Mucosa of descending colon (tissue), 3 donors: ENCODE measurements around the gene TRERF1. TPM values are rescaled to one million over a fixed set of nuclear protein-coding genes. Genes with fewer than 3 reads are reported as not detected.

ENCODE experiments used
- ATAC-seq: fragments of 200-7000 bp; cut with Tn5 transposase; one replicate; pipeline ENCODE4 v1.9.1; 2020; ENCODE audit warnings: mild to moderate bottlenecking, moderate library complexity
- DNase-seq, 3 donors: peaks; one replicate each; pipeline ENCODE4 v3.0.0-alpha.2; 2020
- H3K36me3 ChIP-seq: fragments of 200-600 bp; one replicate; pipeline ENCODE4 v1.8.0; 2021; ENCODE audit warnings: low read depth, mild to moderate bottlenecking
- H3K4me1 ChIP-seq: fragments of 200-600 bp; one replicate; pipeline ENCODE4 v1.8.0; 2021; ENCODE audit warnings: low read depth, mild to moderate bottlenecking
- H3K4me3 ChIP-seq: fragments of 200-600 bp; one replicate; pipeline ENCODE4 v1.8.0; 2021; ENCODE audit warnings: mild to moderate bottlenecking
- H3K9me3 ChIP-seq: fragments of 200-600 bp; one replicate; pipeline ENCODE4 v1.8.0; 2021; ENCODE audit warnings: mild to moderate bottlenecking
- intact Hi-C, 2 donors: fragments of 100-400 bp; cut with DNase I in 1 of 2; cut with micrococcal nuclease in 1 of 2; formaldehyde crosslinking; loops; one replicate each; pipeline versions ENCODE4 v1.11.0 to v1.11.1; 2022; cut with DNase I, micrococcal nuclease
- total RNA-seq, 3 donors: library from RNA; stranded (reverse); fragmentation: NEBNext Ultra II Directional in 2 of 3; extraction: Animal tissue kit (Norgen Biotek cat#: 25700) in 2 of 3; gene quantifications; one replicate each; pipeline versions ENCODE4 v1.2.1 to v1.2.4, GENCODE V29; 2021 to 2023
- TF ChIP-seq, protein P1 (sequence below): fragments of 200-600 bp; IDR thresholded peaks from one replicate; pipeline ENCODE4 v1.8.0; 2022; ENCODE audit warnings: antibody characterized with exemption, mild to moderate bottlenecking
- donor health status: DM: no; HTN: no; CAD: no; lungs with moderate emphysema.
- donor health status: DM: no; HTN: no; CAD: no.
- donor health status: DM: no; HTN: yes; CAD: no.

The TRERF1 gene
- total RNA-seq, 3 donors from 2014 or later = 2.8 to 11.2 (median 3.8) TPM

DNA sequence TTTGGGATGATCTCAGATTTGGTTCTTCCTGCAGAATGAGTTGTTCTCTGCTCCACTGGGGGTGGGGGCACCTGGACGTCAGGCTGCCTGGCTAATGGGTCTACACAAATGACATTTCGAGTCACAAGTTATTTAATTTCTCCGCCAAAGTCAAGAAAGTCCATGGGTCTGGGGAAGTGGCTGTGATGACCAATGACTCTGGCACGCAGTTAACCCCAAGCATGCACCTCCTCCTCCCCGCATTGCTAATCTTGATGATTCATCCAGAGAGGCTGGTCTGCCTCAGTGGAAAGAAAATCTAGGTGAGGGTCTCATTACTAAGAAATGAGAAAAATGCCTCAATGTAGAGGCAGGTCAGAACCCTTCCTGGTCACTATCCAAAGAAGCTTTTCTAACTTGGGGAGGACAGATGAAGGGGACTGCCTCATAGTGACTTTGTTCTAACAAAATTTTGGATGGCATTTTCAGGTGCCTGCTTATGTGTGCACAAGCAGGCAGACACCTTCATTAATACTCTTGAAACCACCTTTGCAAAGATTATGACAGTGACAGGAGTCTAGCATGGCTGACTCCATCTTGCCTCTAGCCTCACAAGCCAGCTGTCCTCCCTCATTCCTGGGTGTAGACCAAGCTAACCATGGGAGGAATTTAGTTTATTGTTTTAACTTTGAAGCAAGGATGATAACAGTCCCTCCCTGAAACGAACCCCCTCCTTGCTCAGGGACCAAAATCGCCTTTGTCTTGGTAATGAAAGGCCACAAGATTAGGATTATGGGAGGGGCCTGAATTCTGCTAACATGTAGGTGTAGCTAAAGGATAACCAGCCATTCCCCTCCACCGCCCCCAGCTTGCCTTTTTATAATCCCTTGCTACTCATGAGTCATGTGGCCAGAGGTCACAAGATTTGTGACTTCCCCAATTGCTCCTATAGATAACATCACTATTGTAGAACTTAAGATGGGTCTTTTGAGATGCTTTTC, 135.4 kb downstream of the TRERF1 start:
- peak; percentile 73 for ATAC-seq
- TF ChIP-seq, protein P1, sequence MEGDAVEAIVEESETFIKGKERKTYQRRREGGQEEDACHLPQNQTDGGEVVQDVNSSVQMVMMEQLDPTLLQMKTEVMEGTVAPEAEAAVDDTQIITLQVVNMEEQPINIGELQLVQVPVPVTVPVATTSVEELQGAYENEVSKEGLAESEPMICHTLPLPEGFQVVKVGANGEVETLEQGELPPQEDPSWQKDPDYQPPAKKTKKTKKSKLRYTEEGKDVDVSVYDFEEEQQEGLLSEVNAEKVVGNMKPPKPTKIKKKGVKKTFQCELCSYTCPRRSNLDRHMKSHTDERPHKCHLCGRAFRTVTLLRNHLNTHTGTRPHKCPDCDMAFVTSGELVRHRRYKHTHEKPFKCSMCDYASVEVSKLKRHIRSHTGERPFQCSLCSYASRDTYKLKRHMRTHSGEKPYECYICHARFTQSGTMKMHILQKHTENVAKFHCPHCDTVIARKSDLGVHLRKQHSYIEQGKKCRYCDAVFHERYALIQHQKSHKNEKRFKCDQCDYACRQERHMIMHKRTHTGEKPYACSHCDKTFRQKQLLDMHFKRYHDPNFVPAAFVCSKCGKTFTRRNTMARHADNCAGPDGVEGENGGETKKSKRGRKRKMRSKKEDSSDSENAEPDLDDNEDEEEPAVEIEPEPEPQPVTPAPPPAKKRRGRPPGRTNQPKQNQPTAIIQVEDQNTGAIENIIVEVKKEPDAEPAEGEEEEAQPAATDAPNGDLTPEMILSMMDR = no peak
- Histone ChIP-seq H3K9me3 (no peaks in the 10 kb centered on the region), H3K36me3 (no peaks in the 10 kb centered on the region), H3K4me1 (peaks cover 2% of the 10 kb centered on the region), H3K4me3 (no peak overlapping the region)
- intact Hi-C loops = no loop called here
- DNase-seq = peak in 1 of 3 donors; percentile 66

DNA sequence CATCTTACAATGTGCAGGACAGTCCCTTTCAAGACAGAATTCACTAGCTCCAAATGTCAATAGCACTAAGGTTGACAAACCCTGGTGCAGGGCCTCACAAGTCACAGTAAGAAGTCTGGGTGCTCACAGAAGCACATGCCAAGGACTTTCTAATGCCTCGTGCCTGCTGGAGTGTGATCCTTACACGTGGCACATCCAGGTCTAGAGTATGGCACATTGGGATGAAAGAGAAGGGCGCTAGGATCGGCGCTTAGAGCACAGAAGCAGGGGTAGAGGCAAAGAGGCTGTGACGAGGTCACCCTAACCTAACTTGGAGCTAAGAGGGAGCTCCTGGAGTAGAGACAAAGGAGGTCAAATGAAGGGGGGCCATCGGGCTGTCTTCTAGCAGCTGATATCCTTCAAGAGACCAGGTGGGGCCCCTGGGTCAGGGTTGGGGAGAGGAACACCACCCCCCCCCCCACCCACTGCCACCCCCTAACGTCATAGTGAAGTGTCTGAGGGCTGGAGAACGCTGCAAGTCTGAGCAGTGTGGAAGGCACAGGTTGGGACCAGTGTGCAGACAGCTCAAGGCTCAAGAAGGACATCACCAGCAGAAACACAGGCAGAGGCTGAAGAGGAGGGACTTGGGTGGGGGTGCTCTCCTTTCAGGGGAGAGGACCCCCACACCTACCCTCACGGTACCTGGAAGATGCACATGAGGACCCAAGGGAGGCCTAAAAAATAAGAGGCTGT, 136.3 kb downstream of the TRERF1 start:
- H3K9me3 ChIP-seq = no peaks in the 10 kb centered on the region
- TF ChIP-seq, protein P1 = no peak
- no peaks in the 10 kb centered on the region for H3K36me3 ChIP-seq
- no peak for DNase-seq
- H3K4me1 ChIP-seq = peaks cover 2% of the 10 kb centered on the region
- intact Hi-C loops = no loop called here
- no peak for ATAC-seq
- H3K4me3 ChIP-seq = no peak overlapping the region

DNA sequence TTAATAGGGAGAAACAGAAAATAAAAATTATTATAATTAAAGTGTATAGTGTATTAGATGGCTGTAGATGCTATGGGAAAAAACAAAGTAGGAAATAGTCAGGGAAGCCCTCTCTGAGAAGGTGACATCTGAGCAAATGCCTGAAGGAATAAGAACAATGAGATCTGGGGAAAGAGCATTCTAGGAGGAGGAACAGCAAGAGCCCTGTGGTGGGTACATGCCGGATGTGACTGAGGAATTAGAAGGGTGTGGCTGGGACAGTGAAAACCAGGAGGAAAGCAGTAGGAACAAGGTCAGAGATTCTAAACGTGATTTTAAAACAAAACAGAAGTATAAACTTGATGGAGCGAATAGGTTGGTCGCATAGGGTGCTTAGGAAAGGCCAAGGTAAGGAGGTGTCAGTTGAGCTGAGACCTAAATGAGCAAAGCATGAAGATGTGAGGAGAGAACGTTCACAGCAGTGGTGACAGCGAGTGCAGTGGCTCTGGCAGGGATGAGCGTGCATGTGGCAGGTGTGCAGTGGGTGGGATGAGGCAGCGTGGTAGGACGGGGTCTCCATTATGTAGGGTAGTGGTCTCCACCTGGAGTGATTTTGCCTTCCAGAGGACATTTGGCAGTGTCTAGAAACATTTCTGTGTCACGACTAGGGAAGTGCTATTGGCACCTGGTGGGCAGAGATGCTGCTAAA, 137.0 kb downstream of the TRERF1 start:
- ATAC-seq (peak; percentile 56), DNase-seq (no peak)
- TF ChIP-seq, protein P1 = no peak
- no peaks in the 10 kb centered on the region for H3K36me3 ChIP-seq
- peaks cover 2% of the 10 kb centered on the region for H3K4me1 ChIP-seq
- no peaks in the 10 kb centered on the region for H3K9me3 ChIP-seq
- no peak overlapping the region for H3K4me3 ChIP-seq
- intact Hi-C loops = no loop called here

DNA sequence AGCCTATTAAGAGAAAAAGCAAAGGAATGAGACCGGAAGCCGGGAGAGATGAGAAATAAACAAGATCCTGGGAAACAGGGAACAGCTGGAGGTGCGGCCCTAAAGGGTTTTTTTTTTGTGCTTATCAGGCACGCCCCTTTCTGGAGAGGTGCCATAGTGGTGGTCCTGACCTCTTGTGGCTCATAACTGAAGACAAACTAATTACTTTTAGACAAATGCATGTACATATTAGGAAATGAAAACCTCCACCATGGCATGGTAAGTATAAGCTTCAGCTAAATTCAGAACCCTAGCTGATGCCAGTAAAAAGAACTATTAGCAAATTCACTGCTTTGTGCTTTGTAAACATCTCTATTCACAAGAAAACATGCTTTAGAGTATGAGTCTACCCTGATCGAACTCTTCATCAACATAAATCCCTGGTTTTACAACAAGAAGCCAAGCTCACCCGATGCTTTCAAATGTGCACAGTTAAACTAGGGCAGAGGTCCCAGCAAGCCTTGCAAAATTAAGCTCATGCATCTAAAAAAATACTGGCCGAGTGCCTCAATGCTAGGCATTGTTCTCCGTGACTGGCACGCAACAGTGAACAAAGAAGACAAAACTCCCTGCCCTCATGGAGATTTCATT, 137.7 kb downstream of the TRERF1 start:
- Histone ChIP-seq H3K4me1 (peaks cover 2% of the 10 kb centered on the region), H3K36me3 (no peaks in the 10 kb centered on the region), H3K9me3 (no peaks in the 10 kb centered on the region), H3K4me3 (no peak overlapping the region)
- TF ChIP-seq, protein P1 = no peak
- ATAC-seq = no peak
- intact Hi-C loops = no loop called here
- peak in 1 of 3 donors; percentile 31 for DNase-seq

DNA sequence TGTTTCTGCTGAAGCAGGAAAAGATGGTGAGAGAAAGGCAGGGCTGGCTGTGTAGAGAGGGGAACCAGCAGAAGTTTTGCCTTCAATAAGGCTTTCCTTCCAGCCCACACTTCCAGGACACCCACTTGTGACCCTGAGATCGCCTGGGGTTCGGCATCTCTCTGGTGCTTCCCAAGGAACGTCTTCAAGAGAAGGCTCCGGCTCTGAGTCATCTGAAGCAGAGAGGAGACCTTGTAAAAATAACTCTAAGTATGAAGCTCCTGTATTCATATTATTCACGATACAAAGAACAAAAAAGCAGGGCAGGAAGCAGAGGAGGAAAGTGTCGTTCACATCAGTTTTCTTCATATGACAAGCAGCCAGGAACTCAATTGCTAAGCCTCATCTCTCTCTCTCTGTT, 138.7 kb downstream of the TRERF1 start:
- intact Hi-C loops = no loop called here
- Histone ChIP-seq H3K4me1 (peaks cover 2% of the 10 kb centered on the region), H3K4me3 (no peak overlapping the region), H3K36me3 (no peaks in the 10 kb centered on the region), H3K9me3 (no peaks in the 10 kb centered on the region)
- TF ChIP-seq, protein P1 = no peak
- DNase-seq (no peak), ATAC-seq (no peak)
